Measurements from ENCODE around the gene ERCC6L2.

DNA sequence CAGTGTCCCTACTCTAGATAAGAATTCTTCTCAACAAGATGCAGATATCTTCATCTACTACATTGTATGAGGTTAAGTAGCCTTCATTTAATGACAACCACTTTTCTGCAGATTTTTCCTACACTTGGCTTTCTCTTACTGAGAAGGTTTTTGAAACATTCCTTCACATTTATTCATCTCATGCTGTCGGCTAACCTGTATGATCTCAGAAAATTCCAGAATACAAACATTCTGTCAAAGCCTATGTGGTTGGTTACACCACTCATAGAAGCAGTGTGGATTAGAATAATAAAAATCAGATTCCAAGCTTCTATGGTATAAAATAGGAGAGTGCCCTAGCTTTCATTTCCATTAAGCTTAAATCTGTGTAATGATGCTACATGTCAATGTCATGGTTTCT, 39.4 kb upstream of the ERCC6L2 start:
- TF ChIP-seq, protein P1, sequence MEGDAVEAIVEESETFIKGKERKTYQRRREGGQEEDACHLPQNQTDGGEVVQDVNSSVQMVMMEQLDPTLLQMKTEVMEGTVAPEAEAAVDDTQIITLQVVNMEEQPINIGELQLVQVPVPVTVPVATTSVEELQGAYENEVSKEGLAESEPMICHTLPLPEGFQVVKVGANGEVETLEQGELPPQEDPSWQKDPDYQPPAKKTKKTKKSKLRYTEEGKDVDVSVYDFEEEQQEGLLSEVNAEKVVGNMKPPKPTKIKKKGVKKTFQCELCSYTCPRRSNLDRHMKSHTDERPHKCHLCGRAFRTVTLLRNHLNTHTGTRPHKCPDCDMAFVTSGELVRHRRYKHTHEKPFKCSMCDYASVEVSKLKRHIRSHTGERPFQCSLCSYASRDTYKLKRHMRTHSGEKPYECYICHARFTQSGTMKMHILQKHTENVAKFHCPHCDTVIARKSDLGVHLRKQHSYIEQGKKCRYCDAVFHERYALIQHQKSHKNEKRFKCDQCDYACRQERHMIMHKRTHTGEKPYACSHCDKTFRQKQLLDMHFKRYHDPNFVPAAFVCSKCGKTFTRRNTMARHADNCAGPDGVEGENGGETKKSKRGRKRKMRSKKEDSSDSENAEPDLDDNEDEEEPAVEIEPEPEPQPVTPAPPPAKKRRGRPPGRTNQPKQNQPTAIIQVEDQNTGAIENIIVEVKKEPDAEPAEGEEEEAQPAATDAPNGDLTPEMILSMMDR (IDR thresholded peaks at IDR 0.05) = no peak
- no peak for TF ChIP-seq ZFX (IDR thresholded peaks at IDR 0.05; ENCODE audit: borderline replicate concordance)

Measured in 22Rv1 (cell line).